GM18502 (cell line): ENCODE measurements around the gene GMDS.

Experiments used
- ATAC-seq: cut with Tn5 transposase; IDR thresholded peaks from one replicate; pipeline ENCODE4 v1.9.1; 2021; ENCODE audit warnings: mild to moderate bottlenecking; ENCODE audit not compliant: unreplicated experiment, poor library complexity

Gene GMDS

GRCh38 chr6:1821513-1822183, 423.8 kb downstream of the GMDS start:
- no peak for ATAC-seq

GRCh38 chr6:1821164-1821512, 424.3 kb downstream of the GMDS start:
- ATAC-seq: no peak

DNA sequence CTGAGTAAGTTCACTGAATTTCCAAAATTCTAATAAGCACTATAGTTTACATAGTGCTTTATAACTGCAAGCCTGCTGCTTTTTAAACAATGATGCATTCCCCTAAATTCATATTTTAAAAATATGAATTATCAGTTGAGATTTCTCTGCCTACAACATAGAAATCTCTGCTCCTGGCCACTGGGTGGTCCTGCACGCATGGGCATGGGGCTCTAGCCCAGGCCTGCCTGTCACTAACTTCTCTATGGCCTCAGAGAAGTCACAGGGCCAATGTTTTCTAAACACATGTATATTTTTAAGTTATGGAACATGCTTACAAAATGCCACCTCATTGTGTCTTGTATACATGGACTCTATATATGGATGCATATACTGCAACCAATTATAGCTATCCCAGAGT, 424.7 kb downstream of the GMDS start:
- ATAC-seq: no peak

DNA sequence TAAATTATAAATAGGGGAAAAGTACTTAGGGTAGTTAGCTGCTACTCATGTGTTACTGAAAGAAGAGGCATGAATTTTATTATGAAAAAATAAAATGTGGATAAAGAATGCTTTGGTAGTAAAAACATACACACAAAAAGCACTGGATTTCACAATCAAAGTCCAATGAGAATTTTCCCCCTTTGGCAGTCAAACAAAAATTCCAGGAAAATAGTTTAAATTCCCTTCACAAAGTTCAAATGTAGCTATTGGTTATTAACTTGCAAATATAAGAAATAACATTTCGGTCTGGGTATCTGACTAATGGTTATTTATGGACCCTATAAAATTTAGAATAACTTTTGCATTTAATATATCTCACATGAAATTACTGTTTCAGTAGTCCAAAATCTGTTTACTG, 425.2 kb downstream of the GMDS start:
- ATAC-seq: no peak

GRCh38 chr6:1819007-1819406, 426.4 kb downstream of the GMDS start:
- ATAC-seq: no peak

- no peak for ATAC-seq
These were observed 428.2 kb downstream of the GMDS start for GRCh38 chr6:1817033-1817761.

GRCh38 chr6:1815827-1816452, 429.5 kb downstream of the GMDS start:
- no peak for ATAC-seq

DNA sequence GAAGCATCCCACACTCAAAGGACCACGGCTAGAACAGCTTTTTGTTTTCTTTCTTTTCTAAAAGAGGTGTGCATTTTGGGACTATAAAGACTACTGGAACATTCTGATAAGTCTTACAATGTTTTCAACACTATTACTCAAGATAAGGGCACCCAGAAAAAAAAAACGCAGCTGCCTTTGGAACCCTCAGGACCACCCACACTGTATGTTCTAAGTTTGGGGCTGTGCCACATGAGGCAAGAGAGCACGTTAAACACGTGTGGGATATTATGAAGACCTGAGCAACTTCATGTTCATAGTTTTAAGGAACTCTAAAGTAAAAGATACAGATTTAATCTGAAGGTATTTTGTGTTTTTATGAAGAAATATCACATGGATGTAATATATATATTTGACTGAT, 431.1 kb downstream of the GMDS start:
- ATAC-seq: no peak

GRCh38 chr6:1812487-1812886, 432.9 kb downstream of the GMDS start:
- ATAC-seq: no peak

GRCh38 chr6:1812034-1812433, 433.4 kb downstream of the GMDS start:
- no peak for ATAC-seq

DNA sequence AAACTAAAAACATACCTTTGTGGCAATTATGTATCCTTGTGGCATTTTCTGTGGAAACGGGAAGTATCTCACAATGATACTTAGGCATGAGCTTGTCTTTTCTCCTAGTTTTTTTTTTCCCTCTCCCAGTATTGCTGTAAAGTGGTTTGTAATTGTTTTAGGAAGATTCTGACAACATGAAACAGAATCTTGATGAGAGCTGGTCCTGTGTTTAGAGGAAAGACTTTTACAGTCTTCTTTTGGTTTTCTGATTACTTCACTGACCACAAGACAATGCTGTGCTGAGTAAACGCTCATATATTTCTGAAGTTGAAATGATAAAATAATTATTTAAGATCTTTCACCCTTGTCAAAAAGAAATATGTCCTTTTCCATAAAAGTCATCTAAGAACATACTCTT, 434.5 kb downstream of the GMDS start:
- no peak for ATAC-seq

- ATAC-seq: no peak
These were observed 436.0 kb downstream of the GMDS start for GRCh38 chr6:1809291-1809988.

GRCh38 chr6:1806935-1807334, 438.5 kb downstream of the GMDS start:
- no peak for ATAC-seq

GRCh38 chr6:1802491-1803395, 442.7 kb downstream of the GMDS start:
- no peak for ATAC-seq

DNA sequence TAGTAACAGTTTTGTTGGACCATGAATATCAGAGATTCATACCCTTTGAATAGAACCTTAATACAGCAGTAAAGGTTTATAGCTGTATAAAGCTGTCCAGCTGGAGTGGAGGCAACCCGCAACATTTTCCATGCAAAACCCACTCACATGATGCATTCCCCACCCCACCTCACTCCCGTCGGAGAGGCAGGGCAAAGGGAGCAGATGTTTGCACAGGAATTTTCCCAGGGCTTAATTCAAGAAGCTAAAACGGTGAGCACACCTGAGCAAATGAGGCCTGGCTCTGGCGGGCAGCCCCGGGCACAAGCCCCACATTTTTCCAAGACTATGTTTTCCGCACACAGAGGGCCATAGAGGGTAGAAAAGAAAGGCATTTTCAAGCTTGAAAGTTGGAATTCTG, 444.0 kb downstream of the GMDS start:
- no peak for ATAC-seq

GRCh38 chr6:1800845-1801244, 444.6 kb downstream of the GMDS start:
- no peak for ATAC-seq

GRCh38 chr6:1798965-1799325, 446.5 kb downstream of the GMDS start:
- ATAC-seq: no peak

- ATAC-seq: no peak
These were observed 447.0 kb downstream of the GMDS start for GRCh38 chr6:1798303-1798964.

DNA sequence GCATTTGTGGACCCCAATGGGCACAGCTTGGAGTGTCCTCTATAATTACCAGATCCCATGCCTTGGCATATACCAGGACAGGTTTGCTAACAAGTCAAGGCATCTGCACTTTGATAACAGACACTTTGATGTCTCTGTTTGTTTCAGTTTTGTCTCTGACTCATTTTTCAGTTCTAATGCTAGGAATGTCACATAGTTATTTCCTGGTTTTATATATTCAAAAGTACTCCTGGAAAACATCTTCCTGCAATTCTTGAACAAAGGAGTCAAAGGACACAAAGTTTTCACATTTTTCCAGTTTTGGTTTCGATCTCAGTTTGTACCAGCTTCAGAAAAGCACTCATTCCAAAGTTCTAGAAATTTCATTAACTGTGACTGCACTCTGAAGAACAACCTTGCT, 447.6 kb downstream of the GMDS start:
- ATAC-seq: peak; percentile 25
